Activated CD4-positive, alpha-beta T cell treated with anti-CD3 and anti-CD28 coated beads, Interleukin-2, Interleukin-4, amounts not matched to agents 100 ng/mL and 50 ng/mL, durations not matched to agents 16 hours and 8 hours (primary cell): Measurements from ENCODE around the gene TMEM151B.
A peak's percentile ranks its signal among the peaks of the same experiment; 100 is the strongest.

Experiments
- DNase-seq: peaks from one replicate; pipeline ENCODE4 v3.0.0-alpha.2; 2020; ENCODE audit warnings: low spot score

Gene TMEM151B

GRCh38 chr6:44264154-44265006 is 5.9 kb upstream of the TMEM151B start:
- DNase-seq, result peak; percentile 57

GRCh38 chr6:44265007-44265721 is 5.1 kb upstream of the TMEM151B start, which contains the start of gene NFKBIE:
NFKBIE (minus strand) TSS chr6:44265551; CDS start chr6:44265346, 205 bp downstream.
- DNase-seq, result peak; percentile 94

- DNase-seq, result no peak
Observed at GRCh38 chr6:44265722-44266233, 4.5 kb upstream of the TMEM151B start.

DNA sequence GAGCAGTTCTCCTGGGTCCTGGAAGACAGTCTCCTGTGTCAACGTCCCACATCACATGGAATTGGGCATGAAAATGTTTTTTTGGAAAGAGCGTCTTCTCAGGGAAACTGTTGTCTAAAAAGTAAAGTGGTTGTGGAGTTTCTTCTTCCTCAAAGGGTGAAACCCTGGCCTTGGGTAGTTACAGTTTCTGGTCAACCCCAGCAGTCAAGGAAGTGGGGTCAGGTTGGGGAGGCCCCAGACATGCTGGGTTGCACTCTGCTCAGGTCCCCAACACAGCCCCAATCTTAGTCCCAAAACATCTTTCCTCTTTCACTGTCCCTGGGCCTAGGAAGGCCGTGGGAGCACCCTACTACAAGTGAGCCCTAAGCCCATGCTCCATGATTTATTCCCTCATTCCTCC is 3.9 kb upstream of the TMEM151B start:
- no peak for DNase-seq

- no peak for DNase-seq
Observed at GRCh38 chr6:44267252-44267651, 3.0 kb upstream of the TMEM151B start.

- peak; percentile 64 for DNase-seq
Observed at GRCh38 chr6:44268095-44268628, 2.1 kb upstream of the TMEM151B start.

DNA sequence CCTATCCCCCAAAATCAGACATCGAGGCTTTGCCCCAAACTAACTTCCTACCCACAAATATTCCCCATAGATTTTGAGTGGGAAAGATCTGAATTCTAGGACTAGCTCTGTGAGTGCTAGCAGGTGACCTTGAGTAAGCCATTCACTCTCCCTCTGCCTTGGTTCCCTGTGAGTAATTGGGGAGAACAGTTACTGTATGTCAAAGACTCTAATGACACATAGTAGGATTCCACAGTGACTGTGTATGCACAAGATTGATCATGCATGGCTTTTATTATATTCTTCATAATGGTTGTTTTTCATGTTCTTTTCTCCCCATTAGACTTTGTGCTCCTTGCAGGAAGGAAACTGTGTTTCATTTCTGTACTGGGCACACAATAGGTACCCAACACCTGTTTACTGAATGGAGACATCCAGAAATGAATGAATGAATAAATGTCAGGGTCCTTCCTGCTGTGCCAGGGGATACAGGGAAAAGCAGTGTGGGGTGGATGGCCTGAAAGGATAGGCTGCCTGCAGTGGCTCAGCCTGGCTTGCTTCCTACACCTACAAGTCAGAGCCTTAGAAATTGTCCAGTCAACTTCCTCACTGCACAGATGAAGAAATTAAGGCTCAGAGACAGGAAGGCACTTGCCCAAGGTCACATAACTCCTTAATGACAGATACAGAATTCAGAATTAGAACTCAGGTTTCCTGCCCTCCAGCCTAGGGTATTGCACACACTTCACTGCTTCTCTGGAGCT is 901 bp upstream of the TMEM151B start:
- peak; percentile 51 for DNase-seq

DNA sequence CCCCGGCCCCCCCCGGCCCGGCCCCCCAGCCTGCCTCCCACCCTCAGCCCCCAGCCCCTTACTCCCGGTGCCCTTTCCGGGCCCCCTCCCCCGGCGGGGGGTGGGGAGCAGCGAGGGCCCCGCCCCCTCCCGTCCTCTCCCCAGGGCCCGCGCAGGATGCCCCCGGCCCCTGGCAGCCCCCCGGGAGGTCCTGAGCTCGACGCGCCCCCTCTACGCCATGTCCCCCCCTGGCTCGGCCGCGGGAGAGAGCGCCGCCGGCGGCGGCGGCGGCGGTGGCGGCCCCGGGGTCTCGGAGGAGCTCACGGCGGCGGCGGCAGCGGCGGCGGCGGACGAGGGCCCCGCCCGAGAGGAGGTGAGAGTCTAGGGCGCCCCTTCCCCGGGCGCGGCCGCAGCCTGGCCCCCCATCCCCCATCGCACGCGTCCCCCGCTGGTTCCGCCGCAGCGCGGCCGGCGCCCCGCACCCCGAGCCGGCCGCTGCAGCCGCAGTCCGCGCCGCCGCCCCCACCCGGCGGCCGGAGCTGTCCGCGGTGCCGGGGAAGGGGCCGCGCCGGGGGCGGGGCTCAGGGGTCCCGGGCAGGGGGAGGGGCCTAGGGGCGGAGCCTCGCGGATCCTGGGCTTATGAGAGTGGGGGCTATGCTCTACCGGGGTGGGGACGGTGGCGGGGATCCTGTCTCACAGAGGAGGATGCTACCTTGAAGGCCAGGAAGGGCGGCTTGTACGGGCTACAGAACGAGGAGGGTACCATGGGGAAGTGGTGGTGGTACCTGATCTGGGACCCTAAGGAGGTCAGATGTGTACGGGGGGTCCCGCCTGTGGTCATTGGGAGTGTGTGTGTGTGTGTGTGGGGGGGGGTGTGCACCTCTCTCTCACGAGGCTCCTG is 516 bp downstream of the TMEM151B start:
- DNase-seq, result no peak

GRCh38 chr6:44271406-44271723 is 1.1 kb downstream of the TMEM151B start:
- DNase-seq, result no peak

GRCh38 chr6:44271914-44272313 is 1.7 kb downstream of the TMEM151B start:
- no peak for DNase-seq

- no peak for DNase-seq
Observed at GRCh38 chr6:44272529-44272928, 2.3 kb downstream of the TMEM151B start.

DNA sequence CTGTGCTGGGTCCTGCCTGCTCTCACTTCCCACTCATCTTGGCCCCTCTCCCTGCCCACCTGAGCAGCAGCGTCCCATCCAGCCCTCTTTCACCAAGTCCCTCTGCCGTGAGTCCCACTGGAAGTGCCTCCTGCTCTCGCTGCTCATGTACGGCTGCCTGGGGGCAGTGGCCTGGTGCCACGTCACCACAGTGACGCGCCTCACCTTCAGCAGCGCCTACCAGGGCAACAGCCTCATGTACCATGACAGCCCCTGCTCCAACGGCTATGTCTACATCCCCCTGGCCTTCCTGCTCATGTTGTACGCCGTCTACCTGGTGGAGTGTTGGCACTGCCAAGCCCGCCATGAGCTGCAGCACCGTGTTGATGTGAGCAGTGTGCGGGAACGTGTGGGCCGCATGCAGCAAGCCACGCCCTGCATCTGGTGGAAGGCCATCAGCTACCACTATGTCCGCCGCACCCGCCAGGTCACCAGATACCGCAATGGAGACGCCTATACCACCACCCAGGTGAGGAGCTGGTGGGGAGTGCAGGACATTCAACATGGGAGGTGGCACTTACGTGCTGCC is 2.8 kb downstream of the TMEM151B start:
- DNase-seq, result no peak

GRCh38 chr6:44273617-44274016 is 3.4 kb downstream of the TMEM151B start:
- no peak for DNase-seq

DNA sequence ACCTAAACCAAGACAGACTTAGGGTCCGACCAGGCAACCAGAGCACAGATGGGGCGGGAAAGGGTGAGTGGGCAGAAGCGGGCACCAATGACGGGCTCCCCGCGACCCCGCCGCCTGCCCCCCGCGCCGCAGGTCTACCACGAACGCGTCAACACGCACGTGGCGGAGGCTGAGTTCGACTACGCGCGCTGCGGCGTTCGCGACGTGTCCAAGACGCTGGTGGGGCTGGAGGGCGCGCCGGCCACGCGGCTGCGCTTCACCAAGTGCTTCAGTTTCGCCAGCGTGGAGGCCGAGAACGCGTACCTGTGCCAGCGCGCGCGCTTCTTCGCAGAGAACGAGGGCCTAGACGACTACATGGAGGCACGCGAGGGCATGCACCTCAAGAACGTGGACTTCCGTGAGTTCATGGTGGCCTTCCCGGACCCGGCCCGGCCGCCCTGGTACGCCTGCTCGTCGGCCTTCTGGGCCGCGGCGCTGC is 5.1 kb downstream of the TMEM151B start:
- no peak for DNase-seq

DNA sequence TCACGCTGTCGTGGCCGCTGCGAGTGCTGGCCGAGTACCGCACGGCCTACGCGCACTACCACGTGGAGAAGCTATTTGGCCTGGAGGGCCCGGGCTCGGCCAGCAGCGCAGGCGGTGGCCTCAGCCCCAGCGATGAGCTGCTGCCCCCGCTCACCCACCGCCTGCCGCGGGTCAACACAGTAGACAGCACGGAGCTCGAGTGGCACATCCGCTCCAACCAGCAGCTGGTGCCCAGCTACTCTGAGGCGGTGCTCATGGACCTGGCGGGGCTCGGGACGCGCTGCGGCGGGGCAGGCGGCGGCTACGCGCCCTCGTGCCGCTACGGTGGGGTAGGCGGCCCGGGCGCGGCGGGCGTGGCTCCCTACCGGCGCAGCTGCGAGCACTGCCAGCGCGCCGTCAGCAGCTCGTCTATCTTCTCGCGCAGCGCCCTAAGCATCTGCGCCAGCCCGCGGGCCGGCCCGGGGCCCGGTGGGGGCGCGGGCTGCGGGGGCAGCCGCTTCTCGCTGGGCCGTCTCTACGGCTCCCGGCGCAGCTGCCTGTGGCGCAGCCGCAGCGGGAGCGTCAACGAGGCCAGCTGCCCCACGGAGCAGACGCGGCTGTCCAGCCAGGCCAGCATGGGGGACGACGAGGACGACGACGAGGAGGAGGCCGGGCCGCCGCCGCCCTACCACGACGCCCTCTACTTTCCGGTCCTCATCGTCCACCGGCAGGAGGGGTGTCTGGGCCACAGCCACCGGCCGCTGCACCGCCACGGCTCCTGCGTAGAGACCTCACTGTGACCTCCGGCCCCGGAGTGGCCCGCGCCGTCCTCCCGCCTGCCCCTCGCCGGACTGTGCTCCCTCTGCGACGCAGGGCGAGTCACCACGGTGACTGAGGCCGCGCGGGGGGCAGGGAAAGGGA is 5.7 kb downstream of the TMEM151B start:
- DNase-seq, result no peak

DNA sequence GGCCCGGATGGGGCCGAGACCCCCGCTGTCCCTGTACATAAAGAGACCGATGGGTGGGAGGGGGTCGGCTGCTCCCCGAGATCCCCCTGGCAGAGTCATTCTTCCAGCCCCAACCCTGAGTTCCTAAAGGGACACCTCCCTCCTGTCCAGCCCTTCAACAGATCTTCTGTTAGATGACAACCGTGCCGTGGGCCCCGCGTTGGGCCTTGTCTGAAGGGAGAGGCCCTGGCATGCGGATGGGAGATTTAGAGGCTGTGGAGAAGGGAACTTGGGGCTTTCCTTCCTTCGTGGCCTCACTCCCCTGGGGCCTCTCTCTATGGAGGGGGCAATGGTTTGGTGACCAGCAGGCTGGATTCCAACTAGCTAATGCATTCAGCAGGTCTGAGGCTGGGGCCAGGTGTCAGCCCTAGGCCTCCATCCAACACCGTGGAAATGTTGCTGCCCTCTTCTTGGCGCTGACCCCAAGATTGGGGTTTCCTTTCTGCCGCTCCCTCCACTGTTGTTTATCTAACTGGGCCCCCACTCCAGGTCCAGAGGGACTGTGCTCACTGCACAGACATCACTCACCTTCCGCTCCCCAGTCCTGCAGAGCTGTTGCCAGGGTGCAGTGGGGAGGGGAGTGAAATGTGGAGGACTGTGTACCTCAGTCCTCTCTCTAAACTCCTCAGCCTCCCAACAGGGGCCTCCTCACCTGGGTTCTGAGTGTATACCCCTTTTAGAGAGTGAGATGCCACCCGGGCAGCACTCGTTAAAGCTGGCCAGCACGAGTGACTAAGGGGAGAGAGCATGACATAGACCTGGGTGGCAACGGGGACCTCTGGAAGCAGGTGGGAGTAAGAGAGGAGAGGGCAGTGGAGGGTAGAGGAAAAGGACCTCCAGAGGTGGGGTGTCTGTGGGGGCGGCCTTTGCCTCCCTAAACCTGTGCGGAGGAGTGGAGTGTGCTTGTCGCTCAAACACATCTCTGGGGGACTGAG is 6.7 kb downstream of the TMEM151B start:
- no peak for DNase-seq

GRCh38 chr6:44277763-44278162 is 7.5 kb downstream of the TMEM151B start:
- DNase-seq, result no peak

DNA sequence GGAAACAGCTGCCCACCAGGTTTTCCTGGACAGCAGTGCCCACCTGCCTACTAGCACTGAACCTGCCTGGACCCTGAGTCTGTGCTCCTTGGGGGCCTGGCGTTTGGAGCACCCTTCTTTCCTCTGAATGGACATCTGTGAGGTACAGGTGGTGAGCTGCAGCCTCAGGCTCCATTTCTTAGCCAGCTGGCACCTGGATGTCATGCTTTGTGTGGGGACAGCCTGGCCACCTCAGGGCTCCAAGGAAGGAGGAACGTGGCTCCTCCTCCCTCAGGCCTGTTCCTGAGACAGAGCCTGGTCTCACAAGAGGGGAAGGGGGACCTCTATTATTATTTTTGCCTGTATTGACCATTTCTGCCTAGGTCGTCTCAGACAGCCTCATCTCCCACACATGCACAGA is 8.1 kb downstream of the TMEM151B start:
- no peak for DNase-seq
